Measurements from ENCODE around the gene PTGES3.
"Not testable (repeated sequence)": the region's sequence is repeated elsewhere in the genome, so short reads cannot be mapped to it uniquely, and the experiment has no call there.

The PTGES3 gene

GRCh38 chr12:56688129-56688845 lies at the start of gene PTGES3:
TSS of gene PTGES3 (minus strand) at chr12:56688284. CDS start at chr12:56687999, 285 bp downstream.
- ChIA-PET POLR2A (interaction anchor here (0.6 to 3.7 kb wide), 10 partner anchors 9 to 52 kb away, joined by 3 to 29 read pairs (median 5); partner anchors contain the start of genes ATP5F1B and NACA), CTCF (interaction anchor here (1.0 to 2.2 kb wide), 3 partner anchors 10 to 52 kb away, joined by 3 to 8 read pairs (median 4); no protein-coding TSS in a partner anchor)
- TF ChIP-seq CTCF (IDR thresholded peaks at IDR 0.05; ENCODE audit: control extremely low read depth, extremely low read depth, low read depth, missing control alignments): no peak
- peak; percentile 98 for DNase-seq (ENCODE audit: extremely low spot score)

- DNase-seq (ENCODE audit: extremely low spot score): no peak
- ChIA-PET POLR2A (no interaction called here), CTCF (interaction anchor here (1.2 kb wide), 1 partner anchor 12 kb away, joined by 3 read pairs; no protein-coding TSS in a partner anchor)
- TF ChIP-seq CTCF (IDR thresholded peaks at IDR 0.05; ENCODE audit: control extremely low read depth, extremely low read depth, low read depth, missing control alignments): no peak
These were observed 40.2 kb upstream of the PTGES3 start for GRCh38 chr12:56728139-56728861.

GRCh38 chr12:56726196-56726675 lies 38.2 kb upstream of the PTGES3 start:
- CTCF ChIA-PET: interaction anchor here (1.1 to 1.6 kb wide), 4 partner anchors 9 to 89 kb away, joined by 3 to 5 read pairs (median 4); no protein-coding TSS in a partner anchor
- DNase-seq (ENCODE audit: extremely low spot score): not testable (repeated sequence)
- POLR2A ChIA-PET: interaction anchor here (1.1 to 1.3 kb wide), 2 partner anchors 15 to 35 kb away, joined by 11 to 13 read pairs; no protein-coding TSS in a partner anchor

- no peak for TF ChIP-seq CTCF (IDR thresholded peaks at IDR 0.05; ENCODE audit: control extremely low read depth, extremely low read depth, low read depth, missing control alignments)
- CTCF ChIA-PET: interaction anchor here (0.9 to 1.5 kb wide), 3 partner anchors 9 to 386 kb away, joined by 3 to 5 read pairs (median 4); partner anchors contain the start of gene STAT6
- POLR2A ChIA-PET: interaction anchor here (0.6 to 1.3 kb wide), 7 partner anchors 9 to 263 kb away, joined by 3 to 13 read pairs (median 6); partner anchors contain the start of gene PTGES3
- no peak for DNase-seq (ENCODE audit: extremely low spot score)
These were observed 37.6 kb upstream of the PTGES3 start for GRCh38 chr12:56725723-56726102.

GRCh38 chr12:56724972-56725722 lies 37.1 kb upstream of the PTGES3 start, which contains the start of gene NACA:
TSS of gene NACA (minus strand) at chr12:56725299. CDS start at chr12:56724521, 778 bp downstream.
- CTCF ChIA-PET: interaction anchor here (0.9 to 1.5 kb wide), 3 partner anchors 9 to 386 kb away, joined by 3 to 5 read pairs (median 4); partner anchors contain the start of gene STAT6
- DNase-seq (ENCODE audit: extremely low spot score): peak; percentile 98
- POLR2A ChIA-PET: interaction anchor here (0.6 to 1.3 kb wide), 7 partner anchors 8 to 263 kb away, joined by 3 to 13 read pairs (median 6); partner anchors contain the start of gene PTGES3
- TF ChIP-seq CTCF (IDR thresholded peaks at IDR 0.05; ENCODE audit: control extremely low read depth, extremely low read depth, low read depth, missing control alignments): no peak

GRCh38 chr12:56724701-56724971 lies 36.6 kb upstream of the PTGES3 start:
- ChIA-PET POLR2A (interaction anchor here (1.3 kb wide), 1 partner anchor 14 kb away, joined by 13 read pairs; no protein-coding TSS in a partner anchor), CTCF (interaction anchor here (1.5 kb wide), 1 partner anchor 11 kb away, joined by 3 read pairs; no protein-coding TSS in a partner anchor)
- TF ChIP-seq CTCF (IDR thresholded peaks at IDR 0.05; ENCODE audit: control extremely low read depth, extremely low read depth, low read depth, missing control alignments): no peak
- no peak for DNase-seq (ENCODE audit: extremely low spot score)
